H9 (cell line): ENCODE measurements around the gene CMTM7. TPM values are rescaled to one million over a fixed set of nuclear protein-coding genes. Genes with fewer than 3 reads are reported as not detected.

Experiments used
- DNase-seq: peaks from one replicate; pipeline ENCODE4 v3.0.0-alpha.2; 2017
- H2AFZ ChIP-seq: one replicate; pipeline ENCODE4 v1.6.1; 2013; ENCODE audit warnings: mild to moderate bottlenecking, low read length, control low read depth, moderate library complexity
- H2AK5ac ChIP-seq: 2 replicates; pipeline ENCODE4 v1.6.1; 2013; ENCODE audit warnings: low read length, control low read depth, mixed read lengths; ENCODE audit not compliant: insufficient read length
- H2BK120ac ChIP-seq: one replicate; pipeline ENCODE4 v1.6.1; 2013; ENCODE audit warnings: low read depth, mild to moderate bottlenecking, low read length, control low read depth, inconsistent platforms; ENCODE audit not compliant: poor library complexity, severe bottlenecking
- H2BK12ac ChIP-seq: 2 replicates; pipeline ENCODE4 v1.6.1; 2013; ENCODE audit warnings: low read length, control low read depth, mixed read lengths, low read depth; ENCODE audit not compliant: insufficient read length
- H2BK15ac ChIP-seq: 2 replicates; pipeline ENCODE4 v1.6.1; 2013; ENCODE audit warnings: low read depth, low read length, control low read depth
- H2BK20ac ChIP-seq: one replicate; pipeline ENCODE4 v1.6.1; 2013; ENCODE audit warnings: low read depth, mild to moderate bottlenecking, low read length, control low read depth, inconsistent platforms; ENCODE audit not compliant: poor library complexity, severe bottlenecking
- H2BK5ac ChIP-seq: 2 replicates; pipeline ENCODE4 v1.6.1; 2013; ENCODE audit warnings: low read length, control low read depth, mixed read lengths; ENCODE audit not compliant: insufficient read length
- H3K14ac ChIP-seq: 2 replicates; pipeline ENCODE4 v1.6.1; 2013; ENCODE audit warnings: low read length, control low read depth; ENCODE audit not compliant: insufficient read depth
- H3K18ac ChIP-seq: 2 replicates; pipeline ENCODE4 v1.6.1; 2013; ENCODE audit warnings: low read depth, mild to moderate bottlenecking, mixed read lengths, low read length, control low read depth; ENCODE audit not compliant: insufficient read length
- H3K23ac ChIP-seq: 2 replicates; pipeline ENCODE4 v1.6.1; 2013; ENCODE audit warnings: low read length, control low read depth, mixed read lengths, low read depth; ENCODE audit not compliant: insufficient read length
- H3K23me2 ChIP-seq: 2 replicates; pipeline ENCODE4 v1.6.1; 2013; ENCODE audit warnings: low read depth, mild to moderate bottlenecking, mixed read lengths, low read length, control low read depth; ENCODE audit not compliant: insufficient read length, poor library complexity, severe bottlenecking
- H3K27ac ChIP-seq: 2 replicates; pipeline ENCODE4 v1.5.1; 2013; ENCODE audit warnings: low read length, control low read depth, mixed read lengths, low read depth; ENCODE audit not compliant: insufficient read length
- H3K27me3 ChIP-seq: 2 replicates; pipeline ENCODE4 v1.6.1; 2013; ENCODE audit warnings: low read length, control low read depth, inconsistent platforms; ENCODE audit not compliant: insufficient read depth
- H3K4ac ChIP-seq: 2 replicates; pipeline ENCODE4 v1.6.1; 2013; ENCODE audit warnings: low read depth, mild to moderate bottlenecking, control low read depth, inconsistent platforms, low read length, moderate library complexity
- H3K4me1 ChIP-seq: 2 replicates; pipeline ENCODE4 v1.6.1; 2013; ENCODE audit warnings: low read length, control low read depth, inconsistent platforms; ENCODE audit not compliant: insufficient read depth
- H3K4me2 ChIP-seq: 2 replicates; pipeline ENCODE4 v1.6.1; 2013; ENCODE audit warnings: low read length, control low read depth, mixed read lengths; ENCODE audit not compliant: insufficient read length, insufficient read depth
- H3K56ac ChIP-seq: 2 replicates; pipeline ENCODE4 v1.6.1; 2013; ENCODE audit warnings: low read depth, mild to moderate bottlenecking, mixed read lengths, low read length, control low read depth; ENCODE audit not compliant: insufficient read length
- H3K79me1 ChIP-seq: 2 replicates; pipeline ENCODE4 v1.6.1; 2013; ENCODE audit warnings: low read depth, mild to moderate bottlenecking, moderate library complexity, low read length, control low read depth, inconsistent platforms; ENCODE audit not compliant: insufficient read depth, poor library complexity, severe bottlenecking
- H3K79me2 ChIP-seq: 2 replicates; pipeline ENCODE4 v1.6.1; 2013; ENCODE audit warnings: low read length, control low read depth, inconsistent platforms; ENCODE audit not compliant: insufficient read depth
- H3K9ac ChIP-seq: 2 replicates; pipeline ENCODE4 v1.6.1; 2013; ENCODE audit warnings: low read length, control low read depth, mixed read lengths; ENCODE audit not compliant: insufficient read length; ENCODE audit errors: extremely low read depth
- H3K9me3 ChIP-seq: one replicate; pipeline ENCODE4 v1.6.1; 2013; ENCODE audit warnings: low read depth, low read length, inconsistent platforms; ENCODE audit not compliant: control insufficient read depth
- H3T11ph ChIP-seq: one replicate; pipeline ENCODE4 v1.6.1; 2013; ENCODE audit warnings: mild to moderate bottlenecking, low read length, control low read depth, inconsistent platforms
- H4K20me1 ChIP-seq: one replicate; pipeline ENCODE4 v1.6.1; 2013; ENCODE audit not compliant: control insufficient read depth, insufficient read length, insufficient read depth
- H4K5ac ChIP-seq: 2 replicates; pipeline ENCODE4 v1.6.1; 2013; ENCODE audit warnings: low read depth, mild to moderate bottlenecking, mixed read lengths, low read length, control low read depth; ENCODE audit not compliant: insufficient read length
- H4K8ac ChIP-seq: replicated peaks from 2 replicates; pipeline ENCODE4 v1.6.1; 2013; ENCODE audit warnings: low read length, control low read depth, mixed read lengths, low read depth; ENCODE audit not compliant: insufficient read length
- H4K91ac ChIP-seq: 2 replicates; pipeline ENCODE4 v1.6.1; 2013; ENCODE audit warnings: low read depth, mild to moderate bottlenecking, moderate library complexity, mixed read lengths, low read length, control low read depth; ENCODE audit not compliant: insufficient read length
- H3K27ac Mint-ChIP-seq, 3 experiments: 2 replicates in 2 of 3; 3 replicates in 1 of 3; pipeline ENCODE4 v1.8.0; 2020 to 2021; ENCODE audit warnings: mixed read lengths in 3 of 3, mild to moderate bottlenecking in 1 of 3, moderate library complexity in 1 of 3
- H3K27me3 Mint-ChIP-seq: 2 replicates; pipeline ENCODE4 v1.8.0; 2021; ENCODE audit warnings: low read depth, mild to moderate bottlenecking, moderate library complexity, mixed read lengths
- H3K36me3 Mint-ChIP-seq, 3 experiments: 2 replicates in 2 of 3; 3 replicates in 1 of 3; pipeline ENCODE4 v1.8.0; 2020 to 2021; ENCODE audit warnings: low read depth in 3 of 3, mixed read lengths in 3 of 3; ENCODE audit not compliant: insufficient read depth in 1 of 3
- H3K4me1 Mint-ChIP-seq, 2 experiments: 2 replicates each; pipeline ENCODE4 v1.8.0; 2020; ENCODE audit warnings: mixed read lengths in 2 of 2
- H3K4me3 Mint-ChIP-seq, 2 experiments: 2 replicates in 1 of 2; 3 replicates in 1 of 2; pipeline ENCODE4 v1.8.0; 2020 to 2021; ENCODE audit warnings: mild to moderate bottlenecking in 2 of 2, mixed read lengths in 2 of 2, moderate library complexity in 1 of 2
- H3K9me3 Mint-ChIP-seq, 2 experiments: 2 replicates in 1 of 2; 3 replicates in 1 of 2; pipeline ENCODE4 v1.8.0; 2020; ENCODE audit warnings: mild to moderate bottlenecking in 2 of 2, mixed read lengths in 2 of 2, moderate library complexity in 1 of 2
- WGBS: extraction: QIAGEN DNeasy Blood & Tissue Kit; methylation state at CpG from one replicate; pipeline ENCODE4 v1.1.7; 2013; ENCODE audit warnings: missing lambda C conversion rate, low lambda C conversion rate, mixed read lengths; ENCODE audit not compliant: insufficient read length; ENCODE audit errors: extremely low coverage; 5-methylcytosine and 5-hydroxymethylcytosine counted together
- total RNA-seq: library from RNA; stranded (reverse); gene quantifications from 2 replicates; pipeline ENCODE4 v1.2.1, GENCODE V29; 2021
- TF ChIP-seq, protein P1 (sequence below): fragments of 200-600 bp; sonication (generic); conservative IDR thresholded peaks from 3 replicates; pipeline ENCODE4 v1.8.0; 2021; ENCODE audit warnings: antibody characterized with exemption, mild to moderate bottlenecking

Gene CMTM7
- total RNA-seq, 1 experiment from 2014 or later = 23.9 TPM

DNA sequence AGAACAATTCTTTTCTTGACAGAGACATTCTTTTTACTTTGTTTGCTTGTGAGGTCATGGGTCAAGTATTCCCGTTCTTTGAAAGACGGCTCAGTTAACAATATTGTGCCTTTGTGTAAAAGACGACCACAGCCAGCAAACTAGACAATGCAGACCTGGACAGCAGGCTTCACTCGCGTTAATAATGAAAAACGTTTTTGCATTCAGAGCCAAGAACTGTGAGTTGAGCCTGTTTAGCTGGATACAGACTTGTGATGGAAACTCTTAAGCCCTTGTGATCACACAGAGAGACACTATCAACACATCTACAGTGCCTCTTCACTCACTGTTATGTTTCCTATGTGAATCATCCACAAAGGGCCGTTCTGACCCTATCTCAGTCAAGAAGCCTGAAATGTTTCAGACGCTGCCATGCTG is 37.3 kb upstream of the CMTM7 start:
- Histone ChIP-seq H4K8ac (no peak overlapping the region), H2BK15ac (no peak overlapping the region), H3K23ac (no peak overlapping the region), H3K56ac (no peak overlapping the region), H2BK5ac (no peak overlapping the region), H3K18ac (no peak overlapping the region), H3K4me1 (peaks cover 3% of the 10 kb centered on the region), H3K27ac (no peak overlapping the region), H3K14ac (no peak overlapping the region), H4K91ac (no peak overlapping the region), H3K27me3 (no peaks in the 10 kb centered on the region), H3K79me2 (no peaks in the 10 kb centered on the region), H3K4me2 (no peak overlapping the region), H4K5ac (no peak overlapping the region), H2BK20ac (no peak overlapping the region), H3K79me1 (no peaks in the 10 kb centered on the region), H3K9me3 (no peaks in the 10 kb centered on the region), H3K4ac (no peak overlapping the region), H2BK120ac (no peak overlapping the region), H3T11ph (no peak overlapping the region), H3K9ac (no peak overlapping the region), H2AFZ (no peak overlapping the region), H2BK12ac (no peak overlapping the region), H3K23me2 (no peaks in the 10 kb centered on the region), H2AK5ac (no peak overlapping the region), H4K20me1 (no peaks in the 10 kb centered on the region)
- Mint-ChIP-seq H3K27ac (no peak overlapping the region; a peak in 1 of 7 replicates), H3K4me3 (no peak overlapping the region), H3K27me3 (no peaks in the 10 kb centered on the region), H3K9me3 (no peaks in the 10 kb centered on the region), H3K4me1 (peaks cover 22 to 23% of the 10 kb centered on the region in 2 experiments), H3K36me3 (peaks cover 0 to 5% (median 0%) of the 10 kb centered on the region in 3 experiments; a peak in 2 of 7 replicates)
- DNase-seq = no peak
- no CpG with 5 or more reads among the region's 8 CpGs for WGBS
- TF ChIP-seq, protein P1, sequence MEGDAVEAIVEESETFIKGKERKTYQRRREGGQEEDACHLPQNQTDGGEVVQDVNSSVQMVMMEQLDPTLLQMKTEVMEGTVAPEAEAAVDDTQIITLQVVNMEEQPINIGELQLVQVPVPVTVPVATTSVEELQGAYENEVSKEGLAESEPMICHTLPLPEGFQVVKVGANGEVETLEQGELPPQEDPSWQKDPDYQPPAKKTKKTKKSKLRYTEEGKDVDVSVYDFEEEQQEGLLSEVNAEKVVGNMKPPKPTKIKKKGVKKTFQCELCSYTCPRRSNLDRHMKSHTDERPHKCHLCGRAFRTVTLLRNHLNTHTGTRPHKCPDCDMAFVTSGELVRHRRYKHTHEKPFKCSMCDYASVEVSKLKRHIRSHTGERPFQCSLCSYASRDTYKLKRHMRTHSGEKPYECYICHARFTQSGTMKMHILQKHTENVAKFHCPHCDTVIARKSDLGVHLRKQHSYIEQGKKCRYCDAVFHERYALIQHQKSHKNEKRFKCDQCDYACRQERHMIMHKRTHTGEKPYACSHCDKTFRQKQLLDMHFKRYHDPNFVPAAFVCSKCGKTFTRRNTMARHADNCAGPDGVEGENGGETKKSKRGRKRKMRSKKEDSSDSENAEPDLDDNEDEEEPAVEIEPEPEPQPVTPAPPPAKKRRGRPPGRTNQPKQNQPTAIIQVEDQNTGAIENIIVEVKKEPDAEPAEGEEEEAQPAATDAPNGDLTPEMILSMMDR = no peak
